Colonic mucosa (tissue), 4 donors: ENCODE results near the gene TADA3. TPM values are rescaled to one million over a fixed set of nuclear protein-coding genes. Genes with fewer than 3 reads are reported as not detected.
"Not testable (repeated sequence)": the region's sequence is repeated elsewhere in the genome, so short reads cannot be mapped to it uniquely, and the experiment has no call there.

ENCODE experiments used
- DNase-seq: peaks from one replicate; pipeline ENCODE4 v3.0.0-alpha.2; 2020
- H3K27ac ChIP-seq: fragments of 200-600 bp; one replicate; pipeline ENCODE4 v1.8.0; 2021
- H3K27me3 ChIP-seq: fragments of 200-600 bp; one replicate; pipeline ENCODE4 v1.8.0; 2021
- H3K36me3 ChIP-seq: fragments of 200-600 bp; one replicate; pipeline ENCODE4 v1.8.0; 2021
- H3K4me1 ChIP-seq: fragments of 200-600 bp; one replicate; pipeline ENCODE4 v1.8.0; 2021; ENCODE audit warnings: mild to moderate bottlenecking
- H3K4me3 ChIP-seq: fragments of 200-600 bp; one replicate; pipeline ENCODE4 v1.8.0; 2021
- H3K9ac ChIP-seq, 2 donors: one replicate each; pipeline ENCODE4 v1.7.0; 2013; ENCODE audit warnings: control low read depth in 2 of 2, low read depth in 2 of 2, low read length in 2 of 2
- H3K9me3 ChIP-seq: fragments of 200-600 bp; one replicate; pipeline ENCODE4 v1.8.0; 2021
- intact Hi-C: fragments of 100-400 bp; cut with DNase I; formaldehyde crosslinking; loops from one replicate; pipeline ENCODE4 v1.14.1; 2022
- total RNA-seq, 2 donors: library from RNA; stranded (reverse); fragmentation: NEBNext Ultra II Directional in 1 of 2; extraction: Animal tissue kit (Norgen Biotek cat#: 25700) in 1 of 2; gene quantifications; one replicate each; pipeline ENCODE4 v1.2.1, GENCODE V29; 2021
- TF ChIP-seq, protein P1 (sequence below): fragments of 200-600 bp; IDR thresholded peaks from one replicate; pipeline ENCODE4 v1.8.0; 2022; ENCODE audit warnings: antibody characterized with exemption, mild to moderate bottlenecking
- donor health status: healthy.
- donor health status: DM: no; HTN: no; CAD: no.
- donor health status: DM: no; HTN: no; CAD: no.

TADA3 gene
- total RNA-seq, 2 donors from 2014 or later: 60.1 to 66.4 TPM

DNA sequence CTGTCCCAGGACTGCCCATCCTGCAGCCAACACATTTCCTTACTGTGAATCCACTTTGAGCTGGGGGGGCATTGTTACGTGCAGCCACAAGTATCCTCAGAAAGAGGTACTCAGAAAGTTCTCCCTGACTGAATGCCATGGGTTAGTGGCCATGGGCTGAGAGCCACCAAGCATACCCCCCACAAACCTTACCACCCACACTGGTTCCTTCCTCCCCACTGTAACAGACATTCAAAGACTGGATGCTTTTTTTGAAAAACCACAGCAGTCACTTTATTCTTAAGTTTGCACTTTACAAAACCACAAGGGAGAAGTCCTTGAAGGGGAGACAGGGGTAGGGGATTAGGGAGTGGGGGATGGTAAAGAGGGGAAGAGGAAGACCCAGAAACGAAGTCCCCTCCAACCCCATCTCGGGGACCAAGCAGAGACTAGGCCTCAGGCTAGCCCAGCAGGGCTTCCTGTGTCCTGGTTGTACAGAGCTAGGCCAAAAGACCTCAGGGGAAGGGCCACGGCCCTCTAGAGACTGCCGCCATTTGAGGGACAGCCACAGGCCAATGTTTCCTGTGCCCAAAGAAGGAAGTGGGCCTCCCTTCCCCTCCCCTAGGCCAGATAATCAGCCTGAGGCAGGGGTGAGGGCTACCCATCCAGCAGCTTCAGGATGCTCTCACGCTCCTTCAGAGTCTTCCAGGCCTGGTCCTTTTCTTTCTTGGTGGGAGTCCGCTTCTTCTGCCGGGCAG, 12.4 kb downstream of the TADA3 start:
- H3K36me3 ChIP-seq: no peaks in the 10 kb centered on the region
- no peaks in the 10 kb centered on the region for H3K4me1 ChIP-seq
- intact Hi-C loops: no loop called here
- H3K9ac ChIP-seq: no peak overlapping the region
- H3K27me3 ChIP-seq: no peaks in the 10 kb centered on the region
- TF ChIP-seq, protein P1, sequence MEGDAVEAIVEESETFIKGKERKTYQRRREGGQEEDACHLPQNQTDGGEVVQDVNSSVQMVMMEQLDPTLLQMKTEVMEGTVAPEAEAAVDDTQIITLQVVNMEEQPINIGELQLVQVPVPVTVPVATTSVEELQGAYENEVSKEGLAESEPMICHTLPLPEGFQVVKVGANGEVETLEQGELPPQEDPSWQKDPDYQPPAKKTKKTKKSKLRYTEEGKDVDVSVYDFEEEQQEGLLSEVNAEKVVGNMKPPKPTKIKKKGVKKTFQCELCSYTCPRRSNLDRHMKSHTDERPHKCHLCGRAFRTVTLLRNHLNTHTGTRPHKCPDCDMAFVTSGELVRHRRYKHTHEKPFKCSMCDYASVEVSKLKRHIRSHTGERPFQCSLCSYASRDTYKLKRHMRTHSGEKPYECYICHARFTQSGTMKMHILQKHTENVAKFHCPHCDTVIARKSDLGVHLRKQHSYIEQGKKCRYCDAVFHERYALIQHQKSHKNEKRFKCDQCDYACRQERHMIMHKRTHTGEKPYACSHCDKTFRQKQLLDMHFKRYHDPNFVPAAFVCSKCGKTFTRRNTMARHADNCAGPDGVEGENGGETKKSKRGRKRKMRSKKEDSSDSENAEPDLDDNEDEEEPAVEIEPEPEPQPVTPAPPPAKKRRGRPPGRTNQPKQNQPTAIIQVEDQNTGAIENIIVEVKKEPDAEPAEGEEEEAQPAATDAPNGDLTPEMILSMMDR: no peak
- H3K4me3 ChIP-seq: no peak overlapping the region
- no peak overlapping the region for H3K27ac ChIP-seq
- no peak for DNase-seq
- no peaks in the 10 kb centered on the region for H3K9me3 ChIP-seq

DNA sequence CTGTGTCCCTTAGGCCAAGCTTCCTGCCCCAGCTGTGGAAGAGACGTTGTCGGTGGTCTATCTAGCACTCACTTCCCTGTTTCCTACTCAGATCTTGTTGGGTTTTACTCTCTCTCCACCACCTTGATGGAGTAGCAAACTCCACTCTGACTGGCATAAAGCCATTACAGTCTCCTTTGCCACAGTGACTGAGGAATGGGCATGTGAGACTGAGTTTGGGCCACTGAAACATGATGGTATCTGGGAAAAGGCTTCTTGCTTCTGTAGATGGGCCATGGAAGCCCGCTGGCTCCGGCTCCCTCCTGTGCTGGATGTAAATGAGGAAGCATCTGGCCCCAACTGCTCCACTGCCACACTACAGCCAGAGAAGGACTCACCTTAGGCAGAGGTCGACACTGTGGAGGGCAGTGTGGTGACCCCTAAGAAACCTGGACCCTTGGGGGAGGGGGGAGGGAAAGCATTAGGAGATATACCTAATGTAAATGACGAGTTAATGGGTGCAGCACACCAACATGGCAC, 13.1 kb downstream of the TADA3 start:
- Histone ChIP-seq H3K9me3 (no peaks in the 10 kb centered on the region), H3K4me1 (no peaks in the 10 kb centered on the region), H3K9ac (no peak overlapping the region), H3K27me3 (no peaks in the 10 kb centered on the region), H3K36me3 (no peaks in the 10 kb centered on the region), H3K27ac (peak overlapping the region; percentile 24), H3K4me3 (no peak overlapping the region)
- intact Hi-C loops: no loop called here
- TF ChIP-seq, protein P1: no peak
- no peak for DNase-seq

DNA sequence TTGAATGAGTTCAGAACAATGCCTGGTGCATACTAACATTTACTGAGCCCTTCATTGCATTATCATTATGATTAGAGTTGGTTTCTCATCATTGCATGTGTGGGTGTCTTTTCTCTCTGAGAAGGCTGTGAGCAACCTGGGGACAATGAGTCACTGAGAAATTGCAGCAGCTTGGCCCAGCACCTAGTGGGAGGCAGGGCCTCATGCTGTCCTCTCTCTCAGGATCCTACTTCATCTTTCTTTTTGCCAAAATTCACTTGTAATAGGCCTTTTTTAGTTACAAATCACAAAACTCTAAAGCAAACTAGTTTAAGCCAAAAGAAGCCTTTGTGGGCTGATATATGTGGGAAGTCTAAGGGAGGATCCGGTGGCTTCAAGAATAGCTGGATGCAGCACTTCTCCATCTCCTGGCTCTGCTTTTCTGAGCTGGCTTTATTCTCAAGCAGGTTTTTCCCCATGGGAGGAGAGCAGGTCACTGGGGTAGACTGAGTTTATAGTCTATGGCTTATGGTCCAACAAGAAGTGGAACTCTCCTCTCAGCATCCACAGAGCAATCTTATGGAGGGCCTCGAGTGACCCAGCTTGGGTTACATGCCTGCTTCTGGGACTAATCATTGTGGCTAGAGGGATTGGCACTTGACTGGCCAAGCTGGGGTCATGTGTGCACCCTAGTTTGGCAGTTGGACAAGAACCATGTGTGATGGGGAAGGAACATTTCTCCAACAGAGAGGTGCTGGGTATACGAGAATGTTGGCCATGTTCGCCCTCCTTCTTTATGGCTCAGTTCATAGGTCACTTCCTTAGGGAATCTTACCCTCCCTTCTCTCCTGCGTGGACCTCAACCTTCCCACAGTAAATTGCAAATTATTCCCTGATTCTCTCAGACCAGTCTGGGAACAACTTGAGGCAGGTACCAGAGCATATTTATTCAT, 13.9 kb downstream of the TADA3 start:
- H3K27ac ChIP-seq: peak overlapping the region; percentile 24

DNA sequence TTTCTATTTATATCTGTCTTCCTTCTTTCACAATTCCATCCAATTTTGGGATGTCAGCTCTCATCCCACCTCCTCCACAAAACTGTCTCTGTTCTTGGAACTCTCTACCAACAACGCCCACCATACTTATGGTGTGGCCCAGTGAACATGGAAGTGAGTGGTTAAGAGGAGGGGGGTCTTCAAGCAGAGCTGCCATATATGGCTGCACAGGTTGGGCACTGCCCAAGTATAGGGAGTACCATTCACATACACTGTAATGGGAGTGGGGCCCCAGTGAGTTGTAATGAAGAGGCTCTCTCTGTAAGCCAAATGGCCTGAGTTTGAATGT, 14.6 kb downstream of the TADA3 start:
- no peaks in the 10 kb centered on the region for H3K27me3 ChIP-seq
- no peak overlapping the region for H3K4me3 ChIP-seq
- no peaks in the 10 kb centered on the region for H3K9me3 ChIP-seq
- no peaks in the 10 kb centered on the region for H3K36me3 ChIP-seq
- TF ChIP-seq, protein P1: no peak
- no peak for DNase-seq
- H3K9ac ChIP-seq: no peak overlapping the region
- H3K4me1 ChIP-seq: no peaks in the 10 kb centered on the region
- intact Hi-C loops: no loop called here
- H3K27ac ChIP-seq: no peak overlapping the region

More for the DNA sequence above, 13.9 kb downstream of the TADA3 start:
- no peaks in the 10 kb centered on the region for H3K36me3 ChIP-seq
- no peaks in the 10 kb centered on the region for H3K27me3 ChIP-seq
- intact Hi-C loops: no loop called here
- no peak overlapping the region for H3K9ac ChIP-seq
- no peaks in the 10 kb centered on the region for H3K4me1 ChIP-seq
- no peaks in the 10 kb centered on the region for H3K9me3 ChIP-seq
- no peak overlapping the region for H3K4me3 ChIP-seq
- TF ChIP-seq, protein P1: no peak
- no peak for DNase-seq

DNA sequence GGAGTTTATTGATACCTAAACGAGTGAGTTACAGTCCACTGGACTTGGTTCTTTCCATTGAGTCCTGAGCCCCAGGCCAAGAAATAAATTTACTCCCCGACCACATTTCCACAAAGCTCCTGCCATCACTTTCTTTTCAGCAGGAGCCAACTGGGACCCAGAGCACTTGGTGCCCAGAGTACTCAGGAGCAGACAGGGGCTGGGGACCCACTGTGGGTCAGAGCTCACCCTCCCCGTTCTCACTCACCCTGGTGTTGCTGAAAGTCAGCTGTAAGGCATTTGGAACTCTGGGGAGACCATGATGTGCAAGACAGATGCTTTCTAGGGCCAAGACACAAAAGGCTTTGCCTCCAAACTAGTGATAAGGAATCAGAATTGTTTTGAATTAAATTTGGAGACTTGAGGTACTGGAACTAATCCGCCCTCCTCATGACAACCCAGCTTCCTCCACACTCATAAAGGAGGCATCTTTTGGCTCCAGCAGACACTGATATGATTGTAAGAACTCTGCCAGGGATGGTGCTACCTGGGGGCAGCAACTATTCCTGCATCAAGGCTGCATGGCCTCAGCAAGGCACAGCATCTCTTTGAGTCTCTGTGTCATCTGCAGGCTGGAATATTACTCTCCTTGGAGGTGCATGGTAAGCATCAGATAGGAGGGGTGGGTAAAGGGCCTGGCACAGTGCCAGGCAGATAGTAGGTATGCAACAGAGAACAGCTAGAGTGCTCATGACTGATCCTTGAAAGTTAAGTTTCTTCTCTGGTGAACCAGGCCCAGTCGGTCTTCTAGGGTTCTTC, 15.2 kb downstream of the TADA3 start:
- Histone ChIP-seq H3K27me3 (no peaks in the 10 kb centered on the region), H3K4me1 (no peaks in the 10 kb centered on the region)
- TF ChIP-seq, protein P1: no peak

DNA sequence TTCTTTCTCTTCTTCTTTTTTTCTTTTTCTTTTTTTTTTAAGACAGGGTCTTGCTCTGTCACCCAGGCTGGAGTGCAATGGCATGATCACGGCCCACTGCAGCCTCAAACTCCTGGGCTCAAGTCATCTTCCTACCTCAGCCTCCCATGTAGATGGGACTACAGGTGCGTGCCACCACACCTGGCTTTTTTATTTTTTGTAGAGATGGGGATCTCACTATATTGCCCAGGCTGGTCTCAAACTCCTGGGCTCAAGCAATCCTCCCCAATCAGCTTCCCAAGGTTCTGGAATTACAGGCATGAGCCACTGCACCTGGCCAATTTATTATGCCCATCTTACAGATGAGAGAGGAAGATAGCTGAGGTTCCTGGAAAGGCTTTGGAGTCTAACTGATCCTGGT, 21.3 kb downstream of the TADA3 start:
- intact Hi-C loops, H3K4me3 ChIP-seq, H3K36me3 ChIP-seq: not testable (repeated sequence)

More for the DNA sequence above, 15.2 kb downstream of the TADA3 start:
- no peak for DNase-seq
- Histone ChIP-seq H3K9me3 (no peaks in the 10 kb centered on the region), H3K9ac (no peak overlapping the region), H3K27ac (no peak overlapping the region), H3K36me3 (no peaks in the 10 kb centered on the region), H3K4me3 (no peak overlapping the region)
- intact Hi-C loops: no loop called here

More for the DNA sequence above, 21.3 kb downstream of the TADA3 start:
- H3K9me3 ChIP-seq, DNase-seq, H3K4me1 ChIP-seq, H3K27ac ChIP-seq, H3K27me3 ChIP-seq, H3K9ac ChIP-seq: not testable (repeated sequence)
